NCI-H146 (cell line): ENCODE results near the gene BRWD1.
"Not testable (repeated sequence)": the region's sequence is repeated elsewhere in the genome, so short reads cannot be mapped to it uniquely, and the experiment has no call there.

Source experiments
- DNase-seq: peaks from one replicate; lab custom pipeline; 2025; lab: John Stamatoyannopoulos, UW

BRWD1 gene

GRCh38 chr21:39282911-39283310, 30.5 kb downstream of the BRWD1 start:
- DNase-seq = no peak

- DNase-seq = no peak
These were observed 31.6 kb downstream of the BRWD1 start for GRCh38 chr21:39281853-39282252.

GRCh38 chr21:39281207-39281606, 32.2 kb downstream of the BRWD1 start:
- DNase-seq = no peak

GRCh38 chr21:39269620-39270019, 43.8 kb downstream of the BRWD1 start:
- no peak for DNase-seq

- DNase-seq = no peak
These were observed 47.8 kb downstream of the BRWD1 start for GRCh38 chr21:39265603-39266002.

GRCh38 chr21:39263372-39263771, 50.1 kb downstream of the BRWD1 start:
- no peak for DNase-seq

GRCh38 chr21:39258207-39258606, 55.2 kb downstream of the BRWD1 start:
- DNase-seq = peak; percentile 82

GRCh38 chr21:39251326-39251725, 62.1 kb downstream of the BRWD1 start:
- DNase-seq = no peak

GRCh38 chr21:39238275-39238674, 75.2 kb downstream of the BRWD1 start:
- no peak for DNase-seq

- no peak for DNase-seq
These were observed 80.6 kb downstream of the BRWD1 start for GRCh38 chr21:39232861-39233291.

GRCh38 chr21:39224930-39225329, 88.5 kb downstream of the BRWD1 start:
- no peak for DNase-seq

GRCh38 chr21:39221997-39222486, 91.4 kb downstream of the BRWD1 start:
- no peak for DNase-seq

GRCh38 chr21:39221282-39221996, 92.0 kb downstream of the BRWD1 start:
- DNase-seq = no peak

GRCh38 chr21:39220875-39221274, 92.6 kb downstream of the BRWD1 start:
- DNase-seq = not testable (repeated sequence)

GRCh38 chr21:39220150-39220549, 93.3 kb downstream of the BRWD1 start:
- DNase-seq = no peak

- peak; percentile 83 for DNase-seq
These were observed 95.4 kb downstream of the BRWD1 start for GRCh38 chr21:39218082-39218409.

GRCh38 chr21:39217356-39218081, 95.9 kb downstream of the BRWD1 start:
- peak; percentile 80 for DNase-seq

GRCh38 chr21:39216290-39216689, 97.1 kb downstream of the BRWD1 start:
- DNase-seq = no peak

GRCh38 chr21:39215078-39215477, 98.4 kb downstream of the BRWD1 start:
- no peak for DNase-seq

- DNase-seq = no peak
These were observed 104.1 kb downstream of the BRWD1 start for GRCh38 chr21:39209334-39209688.

GRCh38 chr21:39208624-39209333, 104.7 kb downstream of the BRWD1 start:
- no peak for DNase-seq

GRCh38 chr21:39204134-39204533, 109.3 kb downstream of the BRWD1 start:
- DNase-seq = no peak

GRCh38 chr21:39198800-39199199, 114.6 kb downstream of the BRWD1 start:
- no peak for DNase-seq
